Thymus (tissue), 11 donors: ENCODE results near the gene PEMT. TPM values are rescaled to one million over a fixed set of nuclear protein-coding genes. Genes with fewer than 3 reads are reported as not detected.
"Not testable (repeated sequence)": the region's sequence is repeated elsewhere in the genome, so short reads cannot be mapped to it uniquely, and the experiment has no call there.

Experiments used
- DNase-seq, 9 donors: peaks; one replicate each; pipeline ENCODE4 v3.0.0-alpha.2; 2013; ENCODE audit warnings: low spot score in 9 of 9, low read depth in 6 of 9, missing footprints in 1 of 9
- H3K27ac ChIP-seq, 2 donors: one replicate each; pipeline ENCODE4 v1.5.1; 2013; ENCODE audit warnings: control low read depth in 1 of 2, low read depth in 1 of 2, low read length in 1 of 2, mild to moderate bottlenecking in 1 of 2, moderate library complexity in 1 of 2
- H3K27me3 ChIP-seq, 2 donors: one replicate each; pipeline ENCODE4 v1.5.1; 2013; ENCODE audit warnings: low read length in 1 of 2; ENCODE audit not compliant: control insufficient read depth in 2 of 2, insufficient read depth in 1 of 2
- H3K36me3 ChIP-seq, 2 donors: one replicate each; pipeline ENCODE4 v1.5.1; 2013; ENCODE audit warnings: low read length in 1 of 2, mild to moderate bottlenecking in 1 of 2, moderate library complexity in 1 of 2; ENCODE audit not compliant: control insufficient read depth in 2 of 2, insufficient read depth in 2 of 2
- H3K4me1 ChIP-seq, 2 donors: one replicate each; pipeline ENCODE4 v1.5.1; 2013; ENCODE audit warnings: low read length in 2 of 2; ENCODE audit not compliant: control insufficient read depth in 2 of 2, insufficient read depth in 2 of 2
- H3K4me3 ChIP-seq, 2 donors: one replicate each; pipeline ENCODE4 v1.5.1; 2013; ENCODE audit warnings: low read length in 2 of 2, control low read depth in 1 of 2, mild to moderate bottlenecking in 1 of 2
- H3K9me3 ChIP-seq, 2 donors: one replicate each; pipeline ENCODE4 v1.5.1; 2013; ENCODE audit warnings: low read length in 1 of 2, mild to moderate bottlenecking in 1 of 2; ENCODE audit not compliant: control insufficient read depth in 2 of 2, insufficient read depth in 1 of 2
- WGBS: extraction: QIAGEN DNeasy Blood & Tissue Kit; methylation state at CpG from one replicate; pipeline ENCODE4 v1.1.7; 2013; 5-methylcytosine and 5-hydroxymethylcytosine counted together
- polyA plus RNA-seq: library from polyadenylated mRNA; stranded (reverse); fragments of 200-250 nt; gene quantifications from one replicate; pipeline ENCODE4 v1.2.3, GENCODE V29; 2013
- total RNA-seq: library from RNA; stranded (reverse); fragments of 120-200 nt; gene quantifications from one replicate; pipeline ENCODE4 v1.2.4, GENCODE V29; 2013
- donor health status: healthy.

PEMT gene
- total and polyA plus RNA-seq, 2 donors, result 14.1 to 67.8 TPM

DNA sequence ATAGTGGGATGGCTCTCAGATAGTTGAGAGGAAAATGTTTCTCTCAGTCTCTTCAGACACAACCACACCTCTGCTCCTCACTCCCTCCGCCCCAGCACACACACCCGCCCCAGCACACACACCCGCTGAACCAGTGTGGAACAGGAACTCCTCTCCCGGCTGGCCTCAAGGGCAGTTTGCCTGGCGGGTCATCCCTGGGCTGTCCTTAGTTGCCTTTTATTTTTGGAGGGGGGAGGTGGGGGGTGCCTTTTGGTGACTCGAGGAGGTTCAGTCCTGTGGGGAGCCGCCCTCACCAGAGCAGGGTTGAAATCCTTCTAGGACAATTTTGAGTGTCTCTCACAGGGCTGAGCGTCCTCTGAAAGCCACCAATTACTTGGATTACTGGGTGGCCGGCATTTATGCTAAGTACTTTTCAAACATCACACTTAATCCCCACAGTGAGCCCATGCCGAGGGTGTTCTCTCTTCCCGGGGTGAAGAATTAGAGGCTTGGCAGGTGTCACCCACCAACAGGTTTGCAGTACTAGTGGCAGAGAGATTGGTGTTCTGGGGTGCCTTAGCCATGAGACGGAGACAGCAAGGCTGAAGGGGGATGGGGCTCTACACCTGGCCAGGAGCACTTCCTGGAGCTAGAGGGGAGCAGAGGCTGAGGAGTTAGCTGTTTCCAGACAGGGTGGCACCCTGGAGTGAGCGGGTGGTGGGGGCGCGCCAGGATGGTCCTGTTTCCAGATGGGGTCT, 98.1 kb downstream of the PEMT start:
- WGBS, result 89% methylated on average over 15 of the region's 15 CpGs
- Histone ChIP-seq H3K9me3 (peaks cover 0 to 2% of the 10 kb centered on the region in 2 donors), H3K27me3 (peaks cover 17 to 27% of the 10 kb centered on the region in 2 donors), H3K36me3 (peaks cover 28 to 42% of the 10 kb centered on the region in 2 donors), H3K27ac (peak overlapping the region in 1 of 2 donors; percentile 64), H3K4me3 (peak overlapping the region in 1 of 2 donors; percentile 73), H3K4me1 (peaks cover 10 to 42% of the 10 kb centered on the region in 2 donors)
- peak in 3 of 9 donors; percentile 24 to 41 (median 36) for DNase-seq

DNA sequence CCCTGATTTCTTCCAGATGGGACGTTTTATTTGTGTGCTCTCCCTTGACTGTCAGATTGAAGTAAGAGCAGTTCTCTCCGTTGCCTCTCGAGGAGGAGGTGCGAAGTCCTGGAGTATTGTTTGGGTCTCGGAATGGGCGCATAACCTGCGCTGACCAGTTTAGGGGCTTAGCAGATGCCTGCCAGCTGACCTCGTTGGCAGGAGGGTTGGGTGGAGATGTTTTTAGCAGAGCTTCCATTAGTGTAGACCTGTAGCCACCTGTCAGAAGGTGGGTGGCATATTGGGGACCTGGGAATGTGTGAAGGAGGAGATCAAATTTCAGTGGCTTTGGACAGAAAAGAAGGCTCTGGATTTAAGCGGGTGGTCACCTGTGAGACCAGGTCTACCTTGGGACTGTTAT, 98.9 kb downstream of the PEMT start:
- Histone ChIP-seq H3K4me3 (no peak overlapping the region), H3K9me3 (peaks cover 0 to 2% of the 10 kb centered on the region in 2 donors), H3K27ac (no peak overlapping the region), H3K4me1 (peaks cover 12 to 49% of the 10 kb centered on the region in 2 donors), H3K27me3 (peaks cover 17 to 27% of the 10 kb centered on the region in 2 donors), H3K36me3 (peaks cover 28 to 51% of the 10 kb centered on the region in 2 donors)
- DNase-seq, result no peak
- WGBS, result 98% methylated on average over 9 of the region's 9 CpGs

DNA sequence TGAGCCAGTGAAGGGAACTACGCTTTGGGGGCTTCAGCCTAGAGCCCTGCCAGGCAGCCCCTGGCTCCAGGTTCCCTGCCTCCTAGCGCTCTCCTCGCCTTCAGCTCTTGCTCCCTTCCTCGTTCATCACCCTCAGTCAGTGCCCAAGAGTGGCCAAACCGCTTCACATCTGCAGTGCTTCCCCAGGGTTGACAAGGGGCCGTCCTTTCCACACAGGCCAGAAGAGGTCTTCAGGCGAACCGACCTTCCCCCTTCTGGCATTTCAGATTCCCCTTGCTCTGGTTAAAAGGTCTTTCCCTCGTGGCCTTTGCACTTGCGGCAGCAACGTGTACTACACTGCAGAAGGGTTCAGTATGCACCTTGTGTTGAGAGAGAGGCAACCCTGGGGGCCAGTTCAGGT, 99.4 kb downstream of the PEMT start:
- H3K4me3 ChIP-seq, result no peak overlapping the region
- peaks cover 31 to 52% of the 10 kb centered on the region in 2 donors for H3K36me3 ChIP-seq
- H3K27me3 ChIP-seq, result peaks cover 17 to 25% of the 10 kb centered on the region in 2 donors
- H3K9me3 ChIP-seq, result peaks cover 0 to 2% of the 10 kb centered on the region in 2 donors
- peaks cover 12 to 49% of the 10 kb centered on the region in 2 donors for H3K4me1 ChIP-seq
- H3K27ac ChIP-seq, result no peak overlapping the region
- WGBS, result 97% methylated on average over 11 of the region's 11 CpGs
- no peak for DNase-seq

DNA sequence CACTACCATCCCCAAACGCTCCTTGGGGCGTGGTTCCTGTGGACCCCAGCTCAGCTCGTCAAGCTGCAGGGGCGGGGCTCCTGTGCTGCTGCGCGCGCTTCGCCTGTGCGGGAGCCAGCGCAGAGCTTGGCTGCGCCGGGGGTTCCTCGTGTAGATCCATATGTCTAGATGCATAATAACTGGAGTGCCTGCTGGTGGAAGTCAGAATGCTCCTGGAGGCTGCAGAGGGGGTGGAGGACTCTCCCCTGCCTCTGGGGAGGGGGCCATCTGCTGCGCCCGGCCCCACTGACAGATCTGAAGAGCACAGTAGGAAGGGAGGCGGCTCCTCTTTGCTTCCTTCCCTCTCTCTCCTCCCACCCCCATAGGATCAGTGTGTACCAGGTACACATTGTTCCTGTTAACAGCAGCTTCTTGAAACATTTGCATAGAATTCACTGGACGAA, 99.9 kb downstream of the PEMT start:
- Histone ChIP-seq H3K36me3 (peaks cover 31 to 54% of the 10 kb centered on the region in 2 donors), H3K27ac (no peak overlapping the region), H3K27me3 (peaks cover 17 to 23% of the 10 kb centered on the region in 2 donors), H3K9me3 (peaks cover 0 to 4% of the 10 kb centered on the region in 2 donors), H3K4me3 (no peak overlapping the region), H3K4me1 (peaks cover 12 to 47% of the 10 kb centered on the region in 2 donors)
- DNase-seq, result no peak
- WGBS, result 98% methylated on average over 17 of the region's 17 CpGs

DNA sequence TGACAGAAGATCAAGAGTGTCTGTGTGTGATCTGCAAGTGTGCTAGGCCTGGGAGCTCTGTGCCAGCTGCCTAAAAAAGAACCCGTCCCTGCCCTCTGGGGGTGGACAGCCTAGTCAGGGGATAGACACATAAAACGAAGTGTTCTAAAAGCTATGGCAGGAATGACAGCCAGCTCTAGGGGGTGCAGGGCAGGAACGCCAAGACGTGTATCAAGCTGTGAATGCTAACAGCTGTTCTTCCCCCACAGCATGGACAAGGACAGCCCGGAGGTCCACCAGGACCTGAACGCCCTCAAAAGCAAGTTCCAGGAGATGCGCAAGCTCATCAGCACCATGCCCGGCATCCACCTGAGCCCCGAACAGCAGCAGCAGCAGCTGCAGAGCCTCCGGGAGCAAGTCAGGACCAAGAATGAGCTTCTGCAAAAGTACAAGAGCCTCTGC, 100.5 kb downstream of the PEMT start:
- Histone ChIP-seq H3K9me3 (peaks cover 0 to 7% of the 10 kb centered on the region in 2 donors), H3K4me3 (no peak overlapping the region), H3K27me3 (peaks cover 16 to 20% of the 10 kb centered on the region in 2 donors), H3K36me3 (peaks cover 31 to 54% of the 10 kb centered on the region in 2 donors), H3K27ac (no peak overlapping the region), H3K4me1 (peaks cover 12 to 47% of the 10 kb centered on the region in 2 donors)
- 92% methylated on average over 10 of the region's 10 CpGs for WGBS
- DNase-seq, result no peak

DNA sequence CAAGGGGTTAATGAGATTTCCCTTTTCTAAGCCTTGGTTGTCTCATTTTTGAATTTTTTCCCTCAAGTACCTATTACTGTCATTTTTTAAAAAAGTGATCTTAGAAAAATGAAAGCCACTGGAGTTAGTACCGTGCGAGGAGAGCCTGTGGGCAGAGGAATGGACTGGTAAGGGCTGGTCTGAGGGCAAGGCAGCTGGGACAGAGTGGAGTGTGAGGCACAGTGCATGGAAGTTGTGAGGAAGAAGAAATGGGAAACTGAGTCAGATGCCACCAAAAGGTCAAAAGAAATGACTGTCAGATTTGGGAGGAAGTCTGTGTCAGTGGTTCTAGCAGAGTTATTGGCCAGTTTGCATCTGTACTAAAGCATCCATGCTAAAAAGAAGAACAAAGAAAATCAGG, 103.5 kb downstream of the PEMT start:
- Histone ChIP-seq H3K9me3 (peaks cover 0 to 14% of the 10 kb centered on the region in 2 donors), H3K36me3 (peaks cover 30 to 68% of the 10 kb centered on the region in 2 donors), H3K4me3 (no peak overlapping the region), H3K27ac (no peak overlapping the region), H3K4me1 (peaks cover 13 to 49% of the 10 kb centered on the region in 2 donors), H3K27me3 (no peaks in the 10 kb centered on the region)
- 49% methylated on average over 2 of the region's 2 CpGs for WGBS
- no peak for DNase-seq

DNA sequence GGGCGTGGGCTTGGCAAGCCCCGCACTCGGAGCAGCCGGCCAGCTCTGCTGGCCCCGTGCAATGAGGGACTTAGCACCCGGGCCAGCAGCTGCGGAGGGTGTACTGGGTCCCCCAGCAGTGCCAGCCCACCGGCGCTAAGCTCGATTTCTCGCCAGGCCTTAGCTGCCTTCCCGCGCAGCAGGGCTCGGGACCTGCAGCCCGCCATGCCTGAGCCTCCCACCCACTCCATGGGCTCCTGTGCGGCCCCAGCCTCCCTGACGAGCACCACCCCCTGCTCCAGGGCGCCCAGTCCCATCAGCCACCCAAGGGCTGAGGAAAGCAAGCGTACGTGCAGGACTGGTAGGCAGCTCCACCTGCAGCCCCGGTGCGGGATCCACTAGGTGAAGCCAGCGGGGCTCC, 105.1 kb downstream of the PEMT start:
- not testable (repeated sequence) for H3K27me3 ChIP-seq, DNase-seq, H3K27ac ChIP-seq, H3K4me3 ChIP-seq
- Histone ChIP-seq H3K36me3 (peaks cover 19 to 60% of the 10 kb centered on the region in 2 donors), H3K9me3 (peaks cover 0 to 14% of the 10 kb centered on the region in 2 donors), H3K4me1 (peaks cover 23 to 50% of the 10 kb centered on the region in 2 donors)
- WGBS, result over 99% methylated on average over 23 of the region's 23 CpGs

DNA sequence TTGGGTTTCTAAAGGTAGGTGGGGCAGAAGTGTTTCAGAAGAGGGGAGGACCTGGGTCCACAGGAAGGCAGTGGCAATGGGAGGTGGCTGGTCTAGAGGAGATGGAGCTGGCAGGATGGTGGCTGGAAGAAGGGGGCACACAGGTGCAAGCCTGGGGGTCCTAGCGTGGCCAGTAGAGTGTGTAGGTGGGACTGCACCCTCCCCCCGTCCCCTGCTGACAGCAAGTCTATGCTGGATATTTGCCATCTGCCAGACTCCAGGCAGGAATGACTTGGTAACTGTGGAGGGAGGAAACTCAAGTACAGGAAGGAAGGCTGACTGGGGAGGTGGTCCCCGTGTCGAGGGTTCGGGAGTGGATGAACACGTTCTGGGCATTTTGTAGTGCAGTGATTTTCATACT, 106.1 kb downstream of the PEMT start:
- H3K4me3 ChIP-seq, result no peak overlapping the region
- peaks cover 29 to 60% of the 10 kb centered on the region in 2 donors for H3K4me1 ChIP-seq
- 96% methylated on average over 6 of the region's 6 CpGs for WGBS
- H3K36me3 ChIP-seq, result peaks cover 10 to 51% of the 10 kb centered on the region in 2 donors
- no peak overlapping the region for H3K27ac ChIP-seq
- H3K27me3 ChIP-seq, result no peaks in the 10 kb centered on the region
- DNase-seq, result no peak
- H3K9me3 ChIP-seq, result peaks cover 0 to 14% of the 10 kb centered on the region in 2 donors

DNA sequence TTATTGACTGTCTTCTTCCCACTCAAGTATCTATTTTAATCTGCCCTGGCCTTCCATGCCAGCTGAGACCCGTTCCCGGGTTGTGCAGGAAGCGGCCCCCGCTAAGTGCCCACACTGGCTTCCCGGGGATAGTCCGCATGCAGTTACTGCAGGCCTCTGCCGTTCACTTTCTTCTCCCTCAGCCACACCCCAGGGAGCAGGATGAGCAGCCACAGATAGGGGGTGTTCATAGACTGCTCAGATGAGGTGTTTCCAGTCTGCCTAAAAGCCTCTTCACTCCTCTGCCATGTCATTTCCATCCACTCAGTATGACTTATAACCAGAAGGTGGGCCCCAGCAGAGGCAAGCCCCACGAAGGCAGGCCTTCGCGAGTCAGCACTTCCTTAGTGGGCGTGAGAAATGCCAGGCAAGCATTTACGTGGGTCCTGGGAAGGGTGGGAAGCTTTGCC, 107.0 kb downstream of the PEMT start:
- H3K9me3 ChIP-seq, result peaks cover 0 to 14% of the 10 kb centered on the region in 2 donors
- H3K27ac ChIP-seq, result no peak overlapping the region
- DNase-seq, result peak in 2 of 9 donors; percentile 30 to 44
- H3K27me3 ChIP-seq, result no peaks in the 10 kb centered on the region
- peaks cover 34 to 69% of the 10 kb centered on the region in 2 donors for H3K4me1 ChIP-seq
- no peak overlapping the region for H3K4me3 ChIP-seq
- 38% methylated on average over 12 of the region's 12 CpGs for WGBS
- H3K36me3 ChIP-seq, result peaks cover 10 to 52% of the 10 kb centered on the region in 2 donors
